IMR-90 (cell line): ENCODE data around the gene CCZ1B.
"Not testable (repeated sequence)": the region's sequence is repeated elsewhere in the genome, so short reads cannot be mapped to it uniquely, and the experiment has no call there.

Experiments used
- BHLHE40 ChIP-seq: fragments of 150-350 bp; IDR thresholded peaks from 2 replicates; pipeline ENCODE4 v1.6.1; 2016; ENCODE audit warnings: mild to moderate bottlenecking, low read depth, low read length
- POLR2A ChIP-seq: IDR thresholded peaks from 2 replicates; pipeline ENCODE4 v1.6.1; 2012; ENCODE audit warnings: mild to moderate bottlenecking, low read depth, low read length
- RFX5 ChIP-seq: IDR thresholded peaks from 2 replicates; pipeline ENCODE4 v1.8.0; 2012; ENCODE audit warnings: low read depth, mild to moderate bottlenecking, low read length, moderate library complexity
- TF ChIP-seq, protein P1 (sequence below): conservative IDR thresholded peaks from 2 replicates; pipeline ENCODE4 v1.5.1; 2012; ENCODE audit warnings: mild to moderate bottlenecking, low read depth, low read length, improper control_type of control experiment

DNA sequence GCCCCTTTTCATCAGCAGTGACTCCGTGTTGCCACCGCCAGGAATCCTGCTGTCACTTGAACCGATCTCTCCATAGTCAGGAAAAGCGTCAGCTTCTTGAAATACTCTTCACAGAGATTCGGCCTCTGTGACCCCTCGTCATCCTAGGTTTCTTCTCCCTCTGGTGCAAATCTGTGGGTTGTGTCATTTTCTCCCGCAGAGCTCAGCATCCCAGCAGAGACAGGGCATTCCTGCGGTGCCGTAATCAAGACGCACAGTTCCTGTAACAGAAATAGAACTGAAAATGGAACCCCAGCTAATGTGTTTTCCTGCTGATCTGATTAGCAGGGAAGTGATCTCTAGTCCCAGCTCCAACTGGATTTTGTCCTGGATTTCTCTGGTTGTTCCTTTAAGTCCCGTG lies 31.8 kb downstream of the CCZ1B start:
- TF ChIP-seq, protein P1, sequence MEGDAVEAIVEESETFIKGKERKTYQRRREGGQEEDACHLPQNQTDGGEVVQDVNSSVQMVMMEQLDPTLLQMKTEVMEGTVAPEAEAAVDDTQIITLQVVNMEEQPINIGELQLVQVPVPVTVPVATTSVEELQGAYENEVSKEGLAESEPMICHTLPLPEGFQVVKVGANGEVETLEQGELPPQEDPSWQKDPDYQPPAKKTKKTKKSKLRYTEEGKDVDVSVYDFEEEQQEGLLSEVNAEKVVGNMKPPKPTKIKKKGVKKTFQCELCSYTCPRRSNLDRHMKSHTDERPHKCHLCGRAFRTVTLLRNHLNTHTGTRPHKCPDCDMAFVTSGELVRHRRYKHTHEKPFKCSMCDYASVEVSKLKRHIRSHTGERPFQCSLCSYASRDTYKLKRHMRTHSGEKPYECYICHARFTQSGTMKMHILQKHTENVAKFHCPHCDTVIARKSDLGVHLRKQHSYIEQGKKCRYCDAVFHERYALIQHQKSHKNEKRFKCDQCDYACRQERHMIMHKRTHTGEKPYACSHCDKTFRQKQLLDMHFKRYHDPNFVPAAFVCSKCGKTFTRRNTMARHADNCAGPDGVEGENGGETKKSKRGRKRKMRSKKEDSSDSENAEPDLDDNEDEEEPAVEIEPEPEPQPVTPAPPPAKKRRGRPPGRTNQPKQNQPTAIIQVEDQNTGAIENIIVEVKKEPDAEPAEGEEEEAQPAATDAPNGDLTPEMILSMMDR = not testable (repeated sequence)
- not testable (repeated sequence) for TF ChIP-seq RFX5, BHLHE40, POLR2A
